DOHH2 (cell line): ENCODE results near the gene EML1.

ENCODE experiments used
- H3F3A ChIP-seq: fragments of 200-600 bp; sonication (generic), shearing (Covaris generic); 2 replicates; pipeline ENCODE4 v1.6.0; 2016; ENCODE audit warnings: antibody characterized with exemption, mild to moderate bottlenecking; ENCODE audit not compliant: control insufficient read depth, insufficient read depth
- H3K27ac ChIP-seq: fragments of 200-600 bp; sonication (generic); 2 replicates; pipeline ENCODE4 v1.5.1; 2014; ENCODE audit warnings: low read depth, mild to moderate bottlenecking, low read length, moderate library complexity
- H3K27me3 ChIP-seq: fragments of 200-600 bp; sonication (generic); 2 replicates; pipeline ENCODE4 v1.6.1; 2014; ENCODE audit warnings: mild to moderate bottlenecking, low read length, mixed read lengths; ENCODE audit not compliant: control insufficient read depth
- H3K36me3 ChIP-seq: fragments of 200-600 bp; sonication (generic); 2 replicates; pipeline ENCODE4 v1.6.1; 2014; ENCODE audit warnings: mild to moderate bottlenecking, low read length, moderate library complexity, mixed read lengths; ENCODE audit not compliant: control insufficient read depth
- H3K4me1 ChIP-seq: fragments of 200-600 bp; sonication (generic); 2 replicates; pipeline ENCODE4 v1.6.1; 2014; ENCODE audit warnings: mild to moderate bottlenecking, low read length, mixed read lengths; ENCODE audit not compliant: control insufficient read depth
- H3K4me2 ChIP-seq: fragments of 200-600 bp; sonication (generic); 2 replicates; pipeline ENCODE4 v1.6.0; 2014; ENCODE audit warnings: mild to moderate bottlenecking, low read length, moderate library complexity
- H3K4me3 ChIP-seq: fragments of 200-600 bp; sonication (generic); 2 replicates; pipeline ENCODE4 v1.5.1; 2014; ENCODE audit warnings: mild to moderate bottlenecking, low read length, mixed read lengths
- H3K79me2 ChIP-seq: fragments of 200-600 bp; sonication (generic); 2 replicates; pipeline ENCODE4 v1.6.1; 2014; ENCODE audit warnings: mild to moderate bottlenecking, low read length, mixed read lengths; ENCODE audit not compliant: control insufficient read depth
- H3K9me2 ChIP-seq: fragments of 200-600 bp; sonication (generic); replicated peaks from 2 replicates; pipeline ENCODE4 v1.6.1; 2014; ENCODE audit warnings: mild to moderate bottlenecking, low read length, mixed read lengths; ENCODE audit not compliant: control insufficient read depth
- H3K9me3 ChIP-seq: fragments of 200-600 bp; sonication (generic); 2 replicates; pipeline ENCODE4 v1.6.1; 2014; ENCODE audit warnings: antibody characterized with exemption, low read length, mixed read lengths; ENCODE audit not compliant: control insufficient read depth, insufficient read depth
- H4K20me1 ChIP-seq: fragments of 200-600 bp; sonication (generic); 2 replicates; pipeline ENCODE4 v1.6.0; 2014; ENCODE audit warnings: low read depth, mild to moderate bottlenecking, antibody characterized with exemption, low read length, moderate library complexity; ENCODE audit not compliant: control insufficient read depth, insufficient read depth
- CTCF ChIP-seq: fragments of 200-600 bp; sonication (generic); IDR thresholded peaks from one replicate; pipeline ENCODE4 v1.5.1; 2014; ENCODE audit warnings: antibody characterized with exemption, mild to moderate bottlenecking, low read depth, low read length; ENCODE audit not compliant: poor library complexity, severe bottlenecking
- EZH2phosphoT487 ChIP-seq: fragments of 200-600 bp; sonication (generic); IDR thresholded peaks from 2 replicates; pipeline ENCODE4 v1.6.1; 2017; ENCODE audit warnings: borderline replicate concordance, mild to moderate bottlenecking, antibody characterized with exemption, low read length, moderate library complexity, mixed read lengths

EML1 gene

GRCh38 chr14:99910337-99911309 lies 117.4 kb downstream of the EML1 start:
- TF ChIP-seq EZH2phosphoT487, result no peak
- no peak for TF ChIP-seq CTCF
- no peak overlapping the region for H3K4me2 ChIP-seq
- no peaks in the 10 kb centered on the region for H3K36me3 ChIP-seq
- H3K4me3 ChIP-seq, result no peak overlapping the region
- H3K9me2 ChIP-seq, result no peaks in the 10 kb centered on the region
- H3K9me3 ChIP-seq, result no peaks in the 10 kb centered on the region
- H4K20me1 ChIP-seq, result no peaks in the 10 kb centered on the region
- no peak overlapping the region for H3K27ac ChIP-seq
- H3K27me3 ChIP-seq, result peaks cover 14% of the 10 kb centered on the region; the same call in 1 of the 2 replicates
- H3K4me1 ChIP-seq, result no peaks in the 10 kb centered on the region
- no peaks in the 10 kb centered on the region for H3K79me2 ChIP-seq
- no peaks in the 10 kb centered on the region for H3F3A ChIP-seq

- H3F3A ChIP-seq, result no peaks in the 10 kb centered on the region
- H3K4me3 ChIP-seq, result no peak overlapping the region
- TF ChIP-seq EZH2phosphoT487, result no peak
- TF ChIP-seq CTCF, result no peak
- H3K9me2 ChIP-seq, result no peaks in the 10 kb centered on the region
- no peaks in the 10 kb centered on the region for H3K4me1 ChIP-seq
- H3K79me2 ChIP-seq, result no peaks in the 10 kb centered on the region
- H3K27me3 ChIP-seq, result peaks cover 21% of the 10 kb centered on the region; the same call in 1 of the 2 replicates
- no peaks in the 10 kb centered on the region for H3K36me3 ChIP-seq
- no peaks in the 10 kb centered on the region for H4K20me1 ChIP-seq
- H3K9me3 ChIP-seq, result no peaks in the 10 kb centered on the region
- no peak overlapping the region for H3K4me2 ChIP-seq
- no peak overlapping the region for H3K27ac ChIP-seq
These were observed 122.3 kb downstream of the EML1 start for GRCh38 chr14:99915305-99916090.

GRCh38 chr14:99916091-99916383 lies 122.8 kb downstream of the EML1 start:
- no peaks in the 10 kb centered on the region for H3F3A ChIP-seq
- H3K79me2 ChIP-seq, result no peaks in the 10 kb centered on the region
- H3K4me2 ChIP-seq, result no peak overlapping the region
- peaks cover 15% of the 10 kb centered on the region; the same call in 1 of the 2 replicates for H3K27me3 ChIP-seq
- H3K9me3 ChIP-seq, result no peaks in the 10 kb centered on the region
- no peaks in the 10 kb centered on the region for H4K20me1 ChIP-seq
- no peaks in the 10 kb centered on the region for H3K4me1 ChIP-seq
- TF ChIP-seq CTCF, result no peak
- no peak for TF ChIP-seq EZH2phosphoT487
- H3K9me2 ChIP-seq, result no peaks in the 10 kb centered on the region
- no peaks in the 10 kb centered on the region for H3K36me3 ChIP-seq
- no peak overlapping the region for H3K27ac ChIP-seq
- no peak overlapping the region for H3K4me3 ChIP-seq
